T-helper 22 cell (primary cell): ENCODE results near the gene STUM.
"Not testable (repeated sequence)": the region's sequence is repeated elsewhere in the genome, so short reads cannot be mapped to it uniquely, and the experiment has no call there.

Experiments
- DNase-seq: peaks from one replicate; pipeline ENCODE4 v3.0.0-alpha.2; 2020; ENCODE audit warnings: low read depth

The STUM gene

GRCh38 chr1:226604560-226605317 lies 56.2 kb downstream of the STUM start:
- no peak for DNase-seq

- no peak for DNase-seq
These were observed 56.9 kb downstream of the STUM start for GRCh38 chr1:226605318-226605950.

- no peak for DNase-seq
These were observed 58.0 kb downstream of the STUM start for GRCh38 chr1:226606311-226607267.

- no peak for DNase-seq
These were observed 58.7 kb downstream of the STUM start for GRCh38 chr1:226607268-226607660.

- no peak for DNase-seq
These were observed 59.3 kb downstream of the STUM start for GRCh38 chr1:226607821-226608220.

GRCh38 chr1:226608699-226609505 lies 60.3 kb downstream of the STUM start:
- DNase-seq, result peak; percentile 40

DNA sequence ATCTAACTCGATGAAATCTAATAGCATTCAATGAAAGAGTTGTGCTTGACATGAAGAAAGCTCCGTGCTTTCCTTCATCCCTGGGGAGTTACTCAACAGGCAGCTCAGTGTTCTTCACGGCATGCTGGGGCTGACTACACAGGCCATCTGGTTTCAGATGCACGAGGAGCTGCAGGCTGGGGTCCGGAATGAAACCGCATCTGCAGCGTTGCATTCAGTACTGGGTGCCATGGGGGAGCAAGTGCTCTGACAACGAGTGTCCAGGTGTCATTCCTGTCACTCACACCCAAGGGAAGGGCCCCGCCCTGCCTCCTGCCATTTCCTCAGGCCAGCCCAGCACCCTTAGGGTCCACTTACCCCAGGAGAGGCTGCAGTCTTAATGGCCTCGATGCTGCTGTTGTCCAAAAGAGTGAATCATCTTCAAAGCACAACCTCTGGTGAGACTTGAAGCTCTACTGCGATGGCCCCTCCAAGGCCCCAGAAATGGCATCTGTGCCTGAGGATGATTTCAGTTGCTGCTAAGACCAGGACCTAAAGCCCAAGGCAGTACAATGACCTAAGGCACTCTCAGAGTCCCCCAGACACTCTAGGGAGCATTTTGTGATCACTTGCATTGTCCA lies 61.4 kb downstream of the STUM start:
- DNase-seq, result no peak

DNA sequence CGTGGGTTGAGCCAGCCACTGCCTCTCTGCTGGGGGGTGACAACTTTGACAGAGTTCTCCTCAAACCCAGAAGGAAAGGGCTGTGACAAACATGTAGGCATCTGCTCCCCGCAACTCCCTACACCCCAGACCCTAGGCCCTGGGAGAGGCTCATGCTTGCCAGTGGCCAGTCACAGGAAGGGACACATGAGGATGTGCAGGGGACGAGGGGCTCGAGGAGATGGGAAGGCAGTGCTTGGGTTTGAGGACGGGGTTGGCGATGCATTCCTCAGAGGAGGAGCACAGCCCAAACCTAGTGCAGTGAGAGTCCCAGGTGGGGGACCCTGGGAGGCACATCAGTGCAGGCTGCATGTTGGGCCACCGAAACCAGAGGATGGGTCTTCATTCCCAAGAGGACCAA lies 62.1 kb downstream of the STUM start:
- no peak for DNase-seq

GRCh38 chr1:226611301-226611700 lies 62.7 kb downstream of the STUM start:
- no peak for DNase-seq

GRCh38 chr1:226611980-226612379 lies 63.4 kb downstream of the STUM start:
- DNase-seq, result not testable (repeated sequence)

GRCh38 chr1:226615876-226616275 lies 67.3 kb downstream of the STUM start:
- DNase-seq, result no peak

- no peak for DNase-seq
These were observed 68.1 kb downstream of the STUM start for GRCh38 chr1:226616636-226617035.

- no peak for DNase-seq
These were observed 68.5 kb downstream of the STUM start for GRCh38 chr1:226617109-226617508.

- DNase-seq, result not testable (repeated sequence)
These were observed 69.2 kb downstream of the STUM start for GRCh38 chr1:226617719-226618118.

GRCh38 chr1:226618380-226618779 lies 69.8 kb downstream of the STUM start:
- DNase-seq, result no peak

- no peak for DNase-seq
These were observed 70.5 kb downstream of the STUM start for GRCh38 chr1:226619031-226619430.

DNA sequence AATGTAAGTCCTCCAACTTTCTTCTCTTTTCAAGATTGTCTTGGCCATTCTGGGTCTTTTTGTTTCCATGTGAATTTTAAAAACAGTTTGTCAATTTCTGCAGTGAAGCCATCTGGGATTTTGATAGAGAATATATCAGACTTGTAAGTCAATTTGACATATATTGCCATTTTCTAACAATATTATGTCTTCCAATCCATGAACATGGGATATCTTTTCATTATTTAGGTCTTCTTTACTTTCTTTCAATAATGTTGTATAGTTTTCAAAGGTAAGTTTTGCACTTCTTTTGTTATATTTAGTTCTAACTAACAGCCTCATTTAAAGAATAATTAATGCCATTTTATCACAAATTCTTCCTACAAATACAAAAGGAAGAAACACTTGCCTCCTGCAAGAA lies 73.4 kb downstream of the STUM start:
- DNase-seq, result no peak

GRCh38 chr1:226624526-226624925 lies 76.0 kb downstream of the STUM start:
- DNase-seq, result no peak

- DNase-seq, result no peak
These were observed 76.8 kb downstream of the STUM start for GRCh38 chr1:226625326-226625725.

- no peak for DNase-seq
These were observed 77.4 kb downstream of the STUM start for GRCh38 chr1:226625832-226626576.

GRCh38 chr1:226626577-226626956 lies 78.0 kb downstream of the STUM start:
- DNase-seq, result peak; percentile 40
